ENCODE data around the gene SLC41A1.

GRCh38 chr1:205787287-205787916 lies 25.6 kb downstream of the SLC41A1 start:
- TF ChIP-seq, protein P1, sequence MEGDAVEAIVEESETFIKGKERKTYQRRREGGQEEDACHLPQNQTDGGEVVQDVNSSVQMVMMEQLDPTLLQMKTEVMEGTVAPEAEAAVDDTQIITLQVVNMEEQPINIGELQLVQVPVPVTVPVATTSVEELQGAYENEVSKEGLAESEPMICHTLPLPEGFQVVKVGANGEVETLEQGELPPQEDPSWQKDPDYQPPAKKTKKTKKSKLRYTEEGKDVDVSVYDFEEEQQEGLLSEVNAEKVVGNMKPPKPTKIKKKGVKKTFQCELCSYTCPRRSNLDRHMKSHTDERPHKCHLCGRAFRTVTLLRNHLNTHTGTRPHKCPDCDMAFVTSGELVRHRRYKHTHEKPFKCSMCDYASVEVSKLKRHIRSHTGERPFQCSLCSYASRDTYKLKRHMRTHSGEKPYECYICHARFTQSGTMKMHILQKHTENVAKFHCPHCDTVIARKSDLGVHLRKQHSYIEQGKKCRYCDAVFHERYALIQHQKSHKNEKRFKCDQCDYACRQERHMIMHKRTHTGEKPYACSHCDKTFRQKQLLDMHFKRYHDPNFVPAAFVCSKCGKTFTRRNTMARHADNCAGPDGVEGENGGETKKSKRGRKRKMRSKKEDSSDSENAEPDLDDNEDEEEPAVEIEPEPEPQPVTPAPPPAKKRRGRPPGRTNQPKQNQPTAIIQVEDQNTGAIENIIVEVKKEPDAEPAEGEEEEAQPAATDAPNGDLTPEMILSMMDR (IDR thresholded peaks at IDR 0.05), result no peak
- TF ChIP-seq POLR2AphosphoS5 (IDR thresholded peaks at IDR 0.05; ENCODE audit: low read depth, low read length), result no peak
- TF ChIP-seq FOXJ3 (CRISPR knock-in tag; IDR thresholded peaks at IDR 0.05), result no peak
- no peak for TF ChIP-seq JUND (IDR thresholded peaks at IDR 0.05)
- TF ChIP-seq GATA2 (CRISPR knock-in tag; IDR thresholded peaks at IDR 0.05), result no peak
- no peak for TF ChIP-seq CHD2 (IDR thresholded peaks at IDR 0.05; ENCODE audit: low read length, partially characterized antibody)
- TF ChIP-seq, protein P2, sequence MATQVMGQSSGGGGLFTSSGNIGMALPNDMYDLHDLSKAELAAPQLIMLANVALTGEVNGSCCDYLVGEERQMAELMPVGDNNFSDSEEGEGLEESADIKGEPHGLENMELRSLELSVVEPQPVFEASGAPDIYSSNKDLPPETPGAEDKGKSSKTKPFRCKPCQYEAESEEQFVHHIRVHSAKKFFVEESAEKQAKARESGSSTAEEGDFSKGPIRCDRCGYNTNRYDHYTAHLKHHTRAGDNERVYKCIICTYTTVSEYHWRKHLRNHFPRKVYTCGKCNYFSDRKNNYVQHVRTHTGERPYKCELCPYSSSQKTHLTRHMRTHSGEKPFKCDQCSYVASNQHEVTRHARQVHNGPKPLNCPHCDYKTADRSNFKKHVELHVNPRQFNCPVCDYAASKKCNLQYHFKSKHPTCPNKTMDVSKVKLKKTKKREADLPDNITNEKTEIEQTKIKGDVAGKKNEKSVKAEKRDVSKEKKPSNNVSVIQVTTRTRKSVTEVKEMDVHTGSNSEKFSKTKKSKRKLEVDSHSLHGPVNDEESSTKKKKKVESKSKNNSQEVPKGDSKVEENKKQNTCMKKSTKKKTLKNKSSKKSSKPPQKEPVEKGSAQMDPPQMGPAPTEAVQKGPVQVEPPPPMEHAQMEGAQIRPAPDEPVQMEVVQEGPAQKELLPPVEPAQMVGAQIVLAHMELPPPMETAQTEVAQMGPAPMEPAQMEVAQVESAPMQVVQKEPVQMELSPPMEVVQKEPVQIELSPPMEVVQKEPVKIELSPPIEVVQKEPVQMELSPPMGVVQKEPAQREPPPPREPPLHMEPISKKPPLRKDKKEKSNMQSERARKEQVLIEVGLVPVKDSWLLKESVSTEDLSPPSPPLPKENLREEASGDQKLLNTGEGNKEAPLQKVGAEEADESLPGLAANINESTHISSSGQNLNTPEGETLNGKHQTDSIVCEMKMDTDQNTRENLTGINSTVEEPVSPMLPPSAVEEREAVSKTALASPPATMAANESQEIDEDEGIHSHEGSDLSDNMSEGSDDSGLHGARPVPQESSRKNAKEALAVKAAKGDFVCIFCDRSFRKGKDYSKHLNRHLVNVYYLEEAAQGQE (IDR thresholded peaks at IDR 0.05; ENCODE audit: low read depth, low read length), result no peak
- TF ChIP-seq TCF12 (IDR thresholded peaks at IDR 0.05), result no peak
- no peak for TF ChIP-seq NRF1 (IDR thresholded peaks at IDR 0.05; ENCODE audit: low read depth, low read length)
- no peak for TF ChIP-seq EP300 (IDR thresholded peaks at IDR 0.05; ENCODE audit: borderline replicate concordance in 1 of 2, low read depth in 1 of 2, low read length in 1 of 2)
- TF ChIP-seq SMC3 (IDR thresholded peaks at IDR 0.05; ENCODE audit: low read depth, low read length), result no peak
- TF ChIP-seq TEAD4 (IDR thresholded peaks at IDR 0.05; ENCODE audit: borderline replicate concordance, insufficient read depth), result no peak

Data from SK-N-SH (cell line).